Dermis lymphatic vessel endothelial cell (primary cell): ENCODE results near the gene SH2B3. TPM values are rescaled to one million over a fixed set of nuclear protein-coding genes. Genes with fewer than 3 reads are reported as not detected.

Source experiments
- total RNA-seq: library from RNA; depleted of rRNA; stranded (reverse); fragments of >200 nt; gene quantifications from 2 replicates; pipeline ENCODE4 v1.2.1, GENCODE V29; 2014

Gene SH2B3
- total RNA-seq: 23.3 and 48.0 TPM in 2 replicates

GRCh38 chr12:111405859-111406473 is at the start of gene SH2B3:
Gene SH2B3, plus strand, starts transcription at chr12:111405923. Its CDS starts 12,223 bp downstream, at chr12:111418146.

GRCh38 chr12:111368788-111369495 is 36.8 kb upstream of the SH2B3 start, which contains the start of gene PHETA1:
Gene PHETA1, minus strand, starts transcription at chr12:111369095. Its CDS starts 5,668 bp downstream, at chr12:111363427.

Other genes with a start within 250 kb of the SH2B3 start
- 5.5 and 8.2 TPM in 2 replicates for gene PHETA1, start 36.8 kb upstream of the SH2B3 start, total RNA-seq
- 16.5 and 19.6 TPM in 2 replicates for gene ATXN2, start 193.4 kb downstream of the SH2B3 start, total RNA-seq